Mesodermal cell (in vitro differentiated cells): ENCODE results near the gene NOVA2.

Experiments
- H3K27ac ChIP-seq: 2 replicates; pipeline ENCODE4 v1.7.0; 2013; ENCODE audit warnings: mild to moderate bottlenecking, low read depth, low read length, moderate library complexity; ENCODE audit not compliant: severe bottlenecking
- H3K36me3 ChIP-seq: 2 replicates; pipeline ENCODE4 v1.7.1; 2013; ENCODE audit warnings: mild to moderate bottlenecking, low read length, moderate library complexity; ENCODE audit not compliant: control insufficient read depth, insufficient read depth
- H3K4me1 ChIP-seq: one replicate; pipeline ENCODE4 v1.7.1; 2013; ENCODE audit warnings: mild to moderate bottlenecking, low read length; ENCODE audit not compliant: insufficient read depth, control insufficient read depth, poor library complexity, severe bottlenecking
- H3K4me3 ChIP-seq: 2 replicates; pipeline ENCODE4 v1.7.0; 2013; ENCODE audit warnings: low read length, control low read depth, mild to moderate bottlenecking; ENCODE audit not compliant: insufficient read depth, poor library complexity, severe bottlenecking; ENCODE audit errors: extremely low read depth
- H3K9me3 ChIP-seq: 2 replicates; pipeline ENCODE4 v1.7.1; 2013; ENCODE audit warnings: mild to moderate bottlenecking, low read length, moderate library complexity; ENCODE audit not compliant: control insufficient read depth
- WGBS, 2 experiments: methylation state at CpG; one replicate each; pipeline ENCODE4 v1.1.5; 2013; ENCODE audit warnings: missing lambda C conversion rate in 2 of 2; ENCODE audit not compliant: insufficient coverage in 2 of 2; 5-methylcytosine and 5-hydroxymethylcytosine counted together

Gene NOVA2

GRCh38 chr19:45958769-45959516 is 14.7 kb downstream of the NOVA2 start:
- 80 to 88% methylated on average over 9 to 12 of the region's 12 CpGs for WGBS, 2 experiments
- Histone ChIP-seq H3K36me3 (no peaks in the 10 kb centered on the region), H3K27ac (no peak overlapping the region), H3K9me3 (no peaks in the 10 kb centered on the region), H3K4me3 (no peak overlapping the region), H3K4me1 (peaks cover 24% of the 10 kb centered on the region)

- peaks cover 24% of the 10 kb centered on the region for H3K4me1 ChIP-seq
- no peak overlapping the region for H3K27ac ChIP-seq
- 90 to 91% methylated on average over 5 to 6 of the region's 6 CpGs for WGBS, 2 experiments
Observed at GRCh38 chr19:45958320-45958719, 15.3 kb downstream of the NOVA2 start.

GRCh38 chr19:45955905-45956608 is 17.6 kb downstream of the NOVA2 start:
- peak overlapping the region; percentile 49 for H3K27ac ChIP-seq
- 74 to 83% methylated on average over 9 to 10 of the region's 13 CpGs for WGBS, 2 experiments
- peaks cover 29% of the 10 kb centered on the region for H3K4me1 ChIP-seq

More at GRCh38 chr19:45958320-45958719, 15.3 kb downstream of the NOVA2 start:
- Histone ChIP-seq H3K9me3 (no peaks in the 10 kb centered on the region), H3K4me3 (no peak overlapping the region), H3K36me3 (no peaks in the 10 kb centered on the region)

GRCh38 chr19:45954156-45954555 is 19.5 kb downstream of the NOVA2 start:
- WGBS, 2 experiments, result 40 to 67% methylated on average over 2 to 7 of the region's 9 CpGs
- Histone ChIP-seq H3K4me3 (no peak overlapping the region), H3K9me3 (no peaks in the 10 kb centered on the region), H3K27ac (peak overlapping the region; percentile 46), H3K36me3 (no peaks in the 10 kb centered on the region), H3K4me1 (peaks cover 19% of the 10 kb centered on the region)

More at GRCh38 chr19:45955905-45956608, 17.6 kb downstream of the NOVA2 start:
- Histone ChIP-seq H3K4me3 (no peak overlapping the region), H3K9me3 (no peaks in the 10 kb centered on the region), H3K36me3 (no peaks in the 10 kb centered on the region)

GRCh38 chr19:45953676-45954075 is 20.0 kb downstream of the NOVA2 start:
- H3K36me3 ChIP-seq, result no peaks in the 10 kb centered on the region
- peaks cover 15% of the 10 kb centered on the region for H3K4me1 ChIP-seq
- H3K27ac ChIP-seq, result peak overlapping the region; percentile 46
- no peak overlapping the region for H3K4me3 ChIP-seq
- WGBS, 2 experiments, result 97% methylated on average over 7 of the region's 8 CpGs
- no peaks in the 10 kb centered on the region for H3K9me3 ChIP-seq

- no peaks in the 10 kb centered on the region for H3K9me3 ChIP-seq
- H3K4me3 ChIP-seq, result peak overlapping the region; percentile 33
- peaks cover 12% of the 10 kb centered on the region for H3K4me1 ChIP-seq
- no peaks in the 10 kb centered on the region for H3K36me3 ChIP-seq
- 3 to 6% methylated on average over 15 to 21 of the region's 43 CpGs for WGBS, 2 experiments
- H3K27ac ChIP-seq, result peak overlapping the region; percentile 46
Observed at GRCh38 chr19:45952686-45953505, 20.8 kb downstream of the NOVA2 start.

GRCh38 chr19:45952341-45952685 is 21.4 kb downstream of the NOVA2 start:
- WGBS, 2 experiments, result 35% methylated on average over 4 to 8 of the region's 8 CpGs
- H3K4me1 ChIP-seq, result peaks cover 12% of the 10 kb centered on the region
- no peak overlapping the region for H3K27ac ChIP-seq
- H3K36me3 ChIP-seq, result no peaks in the 10 kb centered on the region
- no peak overlapping the region for H3K4me3 ChIP-seq
- H3K9me3 ChIP-seq, result no peaks in the 10 kb centered on the region

- Histone ChIP-seq H3K9me3 (no peaks in the 10 kb centered on the region), H3K4me3 (no peak overlapping the region), H3K27ac (no peak overlapping the region), H3K36me3 (no peaks in the 10 kb centered on the region), H3K4me1 (peaks cover 3% of the 10 kb centered on the region)
- WGBS, 2 experiments, result 100% methylated on average over 1 of the region's 1 CpG
Observed at GRCh38 chr19:45947926-45948325, 25.7 kb downstream of the NOVA2 start.

DNA sequence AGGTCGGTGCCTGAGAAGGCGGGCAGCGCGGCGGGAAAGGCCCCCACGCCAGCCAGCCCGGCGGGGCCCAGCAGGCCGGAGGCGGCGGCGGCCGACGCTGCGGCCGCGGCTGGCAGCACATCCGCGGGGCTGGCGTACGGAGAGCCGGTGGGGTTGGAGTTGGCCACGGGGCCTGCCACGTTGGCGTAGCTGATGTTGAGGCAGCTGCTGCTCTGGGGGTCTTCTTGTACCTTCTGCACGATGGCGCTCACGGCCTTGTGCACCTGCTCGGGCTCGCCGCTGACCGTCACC is 33.2 kb downstream of the NOVA2 start:
- Histone ChIP-seq H3K27ac (no peak overlapping the region), H3K36me3 (no peaks in the 10 kb centered on the region), H3K4me3 (no peak overlapping the region), H3K4me1 (no peaks in the 10 kb centered on the region), H3K9me3 (no peaks in the 10 kb centered on the region)
- WGBS, 2 experiments, result 95% methylated on average over 28 to 32 of the region's 32 CpGs

DNA sequence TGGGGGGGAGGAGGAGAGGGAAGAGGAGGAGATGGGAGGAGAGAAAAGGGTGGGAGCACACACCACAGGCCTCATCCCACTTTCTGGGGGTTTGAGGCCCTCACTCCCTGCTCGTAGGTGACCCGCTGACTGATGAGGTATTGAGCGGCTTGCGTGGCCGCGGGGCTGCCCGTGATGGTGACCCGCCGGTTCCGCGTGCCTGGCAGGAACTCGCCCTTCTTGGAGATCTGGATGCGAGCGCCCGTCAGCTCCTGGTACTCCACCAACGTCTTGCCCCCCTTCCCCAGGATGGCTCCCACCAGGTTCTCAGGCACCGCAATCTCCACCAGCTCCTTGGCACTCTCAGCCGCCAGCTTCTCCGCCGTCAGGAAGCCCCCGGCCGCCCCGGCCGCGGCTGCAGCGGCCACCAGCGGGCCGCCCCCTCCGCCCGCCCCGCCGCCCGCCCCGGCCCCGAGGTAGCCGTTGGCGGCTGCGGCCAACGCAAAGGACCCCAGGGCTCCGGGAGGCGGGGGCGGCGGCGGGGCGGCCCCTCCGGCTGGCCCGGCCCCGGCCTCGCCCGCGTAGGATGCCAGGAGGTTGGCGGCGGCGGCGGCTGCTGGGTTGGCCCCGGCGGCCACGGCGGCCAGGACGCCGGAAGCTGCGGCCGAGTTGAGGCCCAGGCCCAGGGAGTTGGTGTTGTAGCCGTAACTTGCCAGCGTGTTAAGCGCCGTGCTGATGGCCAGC is 33.7 kb downstream of the NOVA2 start:
- H3K4me1 ChIP-seq, result no peaks in the 10 kb centered on the region
- H3K9me3 ChIP-seq, result no peaks in the 10 kb centered on the region
- no peak overlapping the region for H3K4me3 ChIP-seq
- no peak overlapping the region for H3K27ac ChIP-seq
- 95 to 97% methylated on average over 42 to 62 of the region's 67 CpGs for WGBS, 2 experiments
- no peaks in the 10 kb centered on the region for H3K36me3 ChIP-seq
